Endothelial cell (in vitro differentiated cells): ENCODE measurements around the gene KCTD2. TPM values are rescaled to one million over a fixed set of nuclear protein-coding genes. Genes with fewer than 3 reads are reported as not detected.

Experiments
- DNase-seq: peaks from one replicate; pipeline ENCODE4 v3.0.0; 2021; ENCODE audit warnings: low spot score
- H3K27ac Mint-ChIP-seq: one replicate; pipeline ENCODE4 v1.8.0; 2021; ENCODE audit warnings: mixed read lengths, inconsistent platforms; ENCODE audit not compliant: unreplicated experiment
- H3K27me3 Mint-ChIP-seq: one replicate; pipeline ENCODE4 v1.8.0; 2021; ENCODE audit warnings: mild to moderate bottlenecking, moderate library complexity, mixed read lengths, inconsistent platforms; ENCODE audit not compliant: unreplicated experiment
- H3K36me3 Mint-ChIP-seq: one replicate; pipeline ENCODE4 v1.8.0; 2021; ENCODE audit warnings: mild to moderate bottlenecking, low read depth, mixed read lengths, inconsistent platforms; ENCODE audit not compliant: unreplicated experiment
- H3K4me1 Mint-ChIP-seq: one replicate; pipeline ENCODE4 v1.8.0; 2021; ENCODE audit warnings: mild to moderate bottlenecking, mixed read lengths, inconsistent platforms; ENCODE audit not compliant: unreplicated experiment
- H3K4me3 Mint-ChIP-seq: one replicate; pipeline ENCODE4 v1.8.0; 2021; ENCODE audit warnings: mild to moderate bottlenecking, mixed read lengths, inconsistent platforms; ENCODE audit not compliant: unreplicated experiment
- H3K9me3 Mint-ChIP-seq: one replicate; pipeline ENCODE4 v1.8.0; 2021; ENCODE audit warnings: mixed read lengths, inconsistent platforms; ENCODE audit not compliant: unreplicated experiment
- CTCF ChIP-seq: fragments of 200-600 bp; sonication (generic); IDR thresholded peaks from one replicate; pipeline ENCODE4 v1.5.0; 2021; ENCODE audit warnings: antibody characterized with exemption; ENCODE audit not compliant: unreplicated experiment
- total RNA-seq: library from RNA; stranded (reverse); fragmentation: NEBNext Ultra II Directional; extraction: Animal tissue kit (Norgen Biotek cat#: 25700); gene quantifications from one replicate; pipeline ENCODE4 v1.2.1, GENCODE V29; 2021; ENCODE audit not compliant: unreplicated experiment

KCTD2 gene
- total RNA-seq, 1 donor from 2014 or later, result 33.5 TPM

- Mint-ChIP-seq H3K27me3 (peaks cover 5% of the 10 kb centered on the region), H3K4me1 (peaks cover 52% of the 10 kb centered on the region), H3K36me3 (peaks cover 21% of the 10 kb centered on the region), H3K27ac (peak overlapping the region; percentile 55), H3K4me3 (peak overlapping the region; percentile 8), H3K9me3 (no peaks in the 10 kb centered on the region)
- no peak for TF ChIP-seq CTCF
- DNase-seq, result no peak
These were observed 55.4 kb downstream of the KCTD2 start for GRCh38 chr17:75102385-75102821.

GRCh38 chr17:75103601-75104554 is 56.9 kb downstream of the KCTD2 start:
- peaks cover 4% of the 10 kb centered on the region for H3K27me3 Mint-ChIP-seq
- peak overlapping the region; percentile 67 for H3K4me3 Mint-ChIP-seq
- H3K36me3 Mint-ChIP-seq, result peaks cover 12% of the 10 kb centered on the region
- no peak for TF ChIP-seq CTCF
- H3K4me1 Mint-ChIP-seq, result peaks cover 52% of the 10 kb centered on the region
- H3K9me3 Mint-ChIP-seq, result no peaks in the 10 kb centered on the region
- no peak for DNase-seq
- peak overlapping the region; percentile 67 for H3K27ac Mint-ChIP-seq

- H3K36me3 Mint-ChIP-seq, result peaks cover 9% of the 10 kb centered on the region
- peak overlapping the region; percentile 79 for H3K4me3 Mint-ChIP-seq
- peak overlapping the region; percentile 97 for H3K27ac Mint-ChIP-seq
- H3K27me3 Mint-ChIP-seq, result peaks cover 7% of the 10 kb centered on the region
- peak; percentile 83 for DNase-seq
- H3K9me3 Mint-ChIP-seq, result no peaks in the 10 kb centered on the region
- TF ChIP-seq CTCF, result peak; percentile 89
- peaks cover 52% of the 10 kb centered on the region for H3K4me1 Mint-ChIP-seq
These were observed 58.4 kb downstream of the KCTD2 start for GRCh38 chr17:75105126-75106080.

- DNase-seq, result no peak
- H3K4me1 Mint-ChIP-seq, result peaks cover 55% of the 10 kb centered on the region
- H3K27me3 Mint-ChIP-seq, result peaks cover 9% of the 10 kb centered on the region
- peak overlapping the region; percentile 48 for H3K4me3 Mint-ChIP-seq
- peaks cover 18% of the 10 kb centered on the region for H3K36me3 Mint-ChIP-seq
- H3K9me3 Mint-ChIP-seq, result no peaks in the 10 kb centered on the region
- H3K27ac Mint-ChIP-seq, result no peak overlapping the region
- no peak for TF ChIP-seq CTCF
These were observed 61.2 kb downstream of the KCTD2 start for GRCh38 chr17:75108193-75108592.
